Activated CD4-positive, alpha-beta T cell treated with anti-CD3 and anti-CD28 coated beads, Interleukin-2, amount 50 U/mL, for 48 hours (primary cell): ENCODE data around the gene GOLT1A.

Source experiments
- DNase-seq, 2 experiments: peaks; one replicate each; pipeline ENCODE4 v3.0.0-alpha.2; 2020

The GOLT1A gene

GRCh38 chr1:204190212-204191211 is 23.3 kb downstream of the GOLT1A start:
- DNase-seq = no peak

- no peak for DNase-seq
These were observed 24.7 kb downstream of the GOLT1A start for GRCh38 chr1:204188959-204189639.

- DNase-seq = no peak
These were observed 27.2 kb downstream of the GOLT1A start for GRCh38 chr1:204186597-204186996.

- DNase-seq = no peak
These were observed 32.7 kb downstream of the GOLT1A start for GRCh38 chr1:204181116-204181515.

GRCh38 chr1:204180133-204180532 is 33.7 kb downstream of the GOLT1A start:
- no peak for DNase-seq

- DNase-seq = no peak
These were observed 35.1 kb downstream of the GOLT1A start for GRCh38 chr1:204178487-204179281.

GRCh38 chr1:204177133-204177532 is 36.7 kb downstream of the GOLT1A start:
- DNase-seq = no peak

GRCh38 chr1:204176049-204176448 is 37.7 kb downstream of the GOLT1A start:
- DNase-seq = no peak

- no peak for DNase-seq
These were observed 38.8 kb downstream of the GOLT1A start for GRCh38 chr1:204174958-204175357.

GRCh38 chr1:204172404-204173029 is 41.3 kb downstream of the GOLT1A start:
- DNase-seq = no peak

GRCh38 chr1:204171751-204172178 is 42.0 kb downstream of the GOLT1A start:
- no peak for DNase-seq

- no peak for DNase-seq
These were observed 43.2 kb downstream of the GOLT1A start for GRCh38 chr1:204170494-204171155.

- no peak for DNase-seq
These were observed 43.9 kb downstream of the GOLT1A start for GRCh38 chr1:204169858-204170257.

- no peak for DNase-seq
These were observed 46.1 kb downstream of the GOLT1A start for GRCh38 chr1:204167730-204168129.

GRCh38 chr1:204166219-204166618 is 47.6 kb downstream of the GOLT1A start, which contains the start of gene REN:
REN (minus strand) TSS chr1:204166337; CDS start chr1:204166293, 44 bp downstream.
- no peak for DNase-seq

GRCh38 chr1:204162494-204163074 is 51.2 kb downstream of the GOLT1A start:
- DNase-seq = peak; percentile 84 to 86

- DNase-seq = no peak
These were observed 51.9 kb downstream of the GOLT1A start for GRCh38 chr1:204161609-204162493.

- no peak for DNase-seq
These were observed 55.8 kb downstream of the GOLT1A start for GRCh38 chr1:204157962-204158361.

- DNase-seq = no peak
These were observed 57.9 kb downstream of the GOLT1A start for GRCh38 chr1:204155881-204156280.

GRCh38 chr1:204154568-204155255 is 59.1 kb downstream of the GOLT1A start:
- DNase-seq = no peak
